WI38 (cell line): ENCODE results near the gene TEAD2.

ENCODE experiments used
- H3K4me3 ChIP-seq: 2 replicates; pipeline ENCODE4 v1.5.1; 2011; ENCODE audit warnings: low read depth, mild to moderate bottlenecking, control low read depth, low read length
- CTCF ChIP-seq: IDR thresholded peaks from 2 replicates; pipeline ENCODE4 v1.5.1; 2012; ENCODE audit warnings: low read depth, mild to moderate bottlenecking, control low read depth, low read length

TEAD2 gene

GRCh38 chr19:49393881-49394280, 31.7 kb upstream of the TEAD2 start:
- no peak overlapping the region for H3K4me3 ChIP-seq
- no peak for TF ChIP-seq CTCF

- peak; percentile 71 for TF ChIP-seq CTCF
- H3K4me3 ChIP-seq = no peak overlapping the region
Observed at GRCh38 chr19:49391581-49392399, 29.6 kb upstream of the TEAD2 start.

- H3K4me3 ChIP-seq = no peak overlapping the region
- no peak for TF ChIP-seq CTCF
Observed at GRCh38 chr19:49390929-49391359, 28.7 kb upstream of the TEAD2 start.

GRCh38 chr19:49390131-49390928, 28.1 kb upstream of the TEAD2 start:
- H3K4me3 ChIP-seq = no peak overlapping the region
- TF ChIP-seq CTCF = no peak

GRCh38 chr19:49389406-49389805, 27.2 kb upstream of the TEAD2 start:
- no peak overlapping the region for H3K4me3 ChIP-seq
- no peak for TF ChIP-seq CTCF

GRCh38 chr19:49387936-49388372, 25.7 kb upstream of the TEAD2 start, which contains the start of gene KASH5:
Gene KASH5, plus strand, starts transcription at chr19:49388249. Its CDS starts 2,635 bp downstream, at chr19:49390884.
- no peak within 1 kb of the TSS for H3K4me3 ChIP-seq

More at GRCh38 chr19:49387936-49388372, 25.7 kb upstream of the TEAD2 start, which contains the start of gene KASH5:
- no peak for TF ChIP-seq CTCF
